Activated naive CD4-positive, alpha-beta T cell treated with anti-CD3 and anti-CD28 coated beads, Interleukin-2, amount 50 U/mL, for 72 hours (primary cell): ENCODE results near the gene RTF2. TPM values are rescaled to one million over a fixed set of nuclear protein-coding genes. Genes with fewer than 3 reads are reported as not detected.
A peak's percentile ranks its signal among the peaks of the same experiment; 100 is the strongest.

Experiments
- ATAC-seq, 2 donors: fragments of 150-1000 bp; cut with Tn5 transposase; 2 replicates each; pipeline ENCODE4 v1.10.0; 2021; ENCODE audit warnings: mild to moderate bottlenecking in 2 of 2, moderate library complexity in 2 of 2
- DNase-seq, 2 donors: peaks; one replicate each; pipeline ENCODE4 v3.0.0; 2021 to 2022; ENCODE audit warnings: low spot score in 2 of 2
- H3K27ac Mint-ChIP-seq, 2 donors: one replicate each; pipeline ENCODE4 v1.8.0; 2022; ENCODE audit warnings: mild to moderate bottlenecking in 2 of 2, mixed read lengths in 2 of 2
- H3K36me3 Mint-ChIP-seq, 2 donors: one replicate each; pipeline ENCODE4 v1.8.0; 2022; ENCODE audit warnings: mixed read lengths in 2 of 2
- H3K9me3 Mint-ChIP-seq, 2 donors: one replicate each; pipeline ENCODE4 v1.8.0; 2022; ENCODE audit warnings: mixed read lengths in 2 of 2
- total RNA-seq, 2 donors: library from RNA; stranded (reverse); gene quantifications; one replicate each; pipeline ENCODE4 v1.2.3, GENCODE V29; 2022

RTF2 gene
- total RNA-seq, 2 donors from 2014 or later: 75.8 to 85.5 TPM

GRCh38 chr20:56453352-56453751 lies 15.1 kb upstream of the RTF2 start:
- DNase-seq (no peak), ATAC-seq (no peak)
- H3K27ac Mint-ChIP-seq: peak overlapping the region in 1 of 2 donors; percentile 82
- H3K9me3 Mint-ChIP-seq: no peaks in the 10 kb centered on the region
- peaks cover 5 to 11% of the 10 kb centered on the region in 2 donors for H3K36me3 Mint-ChIP-seq

- Mint-ChIP-seq H3K27ac (peak overlapping the region in 1 of 2 donors; percentile 93), H3K9me3 (no peaks in the 10 kb centered on the region), H3K36me3 (peaks cover 5 to 11% of the 10 kb centered on the region in 2 donors)
- DNase-seq (peak in 1 of 2 donors; percentile 39), ATAC-seq (peak in 1 of 2 donors; percentile 99)
These were observed 13.7 kb upstream of the RTF2 start for GRCh38 chr20:56454754-56455153.

- ATAC-seq (no peak), DNase-seq (no peak)
- Mint-ChIP-seq H3K27ac (peak overlapping the region in 1 of 2 donors; percentile 13), H3K9me3 (no peaks in the 10 kb centered on the region), H3K36me3 (no peaks in the 10 kb centered on the region)
These were observed 10.1 kb upstream of the RTF2 start for GRCh38 chr20:56458206-56458821.

- Mint-ChIP-seq H3K27ac (peak overlapping the region in 1 of 2 donors; percentile 20), H3K36me3 (no peaks in the 10 kb centered on the region), H3K9me3 (no peaks in the 10 kb centered on the region)
- ATAC-seq (peak; percentile 47 to 59), DNase-seq (no peak)
These were observed 8.0 kb upstream of the RTF2 start for GRCh38 chr20:56460459-56460858.

GRCh38 chr20:56461576-56461975 lies 6.9 kb upstream of the RTF2 start:
- no peak for DNase-seq
- ATAC-seq: no peak
- peak overlapping the region in 1 of 2 donors; percentile 20 for H3K27ac Mint-ChIP-seq
- H3K9me3 Mint-ChIP-seq: no peaks in the 10 kb centered on the region
- H3K36me3 Mint-ChIP-seq: no peaks in the 10 kb centered on the region

- peaks cover 1 to 2% of the 10 kb centered on the region in 2 donors for H3K36me3 Mint-ChIP-seq
- no peaks in the 10 kb centered on the region for H3K9me3 Mint-ChIP-seq
- DNase-seq (no peak), ATAC-seq (no peak)
- H3K27ac Mint-ChIP-seq: no peak overlapping the region
These were observed 5.0 kb upstream of the RTF2 start for GRCh38 chr20:56463428-56463827.

GRCh38 chr20:56465997-56466396 lies 2.4 kb upstream of the RTF2 start:
- Mint-ChIP-seq H3K27ac (no peak overlapping the region), H3K9me3 (no peaks in the 10 kb centered on the region), H3K36me3 (peaks cover 5 to 11% of the 10 kb centered on the region in 2 donors)
- ATAC-seq: no peak
- DNase-seq: no peak

GRCh38 chr20:56467968-56468315 lies 485 bp upstream of the RTF2 start:
- H3K27ac Mint-ChIP-seq: peak overlapping the region; percentile 97 to 100
- ATAC-seq: peak; percentile 1 to 8
- DNase-seq: no peak
- H3K36me3 Mint-ChIP-seq: peaks cover 5 to 11% of the 10 kb centered on the region in 2 donors
- no peaks in the 10 kb centered on the region for H3K9me3 Mint-ChIP-seq

GRCh38 chr20:56469077-56469449 lies 636 bp downstream of the RTF2 start:
- H3K36me3 Mint-ChIP-seq: peaks cover 5 to 11% of the 10 kb centered on the region in 2 donors
- no peak for ATAC-seq
- no peak for DNase-seq

GRCh38 chr20:56483970-56484369 lies 15.5 kb downstream of the RTF2 start:
- Mint-ChIP-seq H3K9me3 (no peaks in the 10 kb centered on the region), H3K36me3 (peaks cover 8 to 11% of the 10 kb centered on the region in 2 donors), H3K27ac (peak overlapping the region; percentile 21 to 97)
- DNase-seq (no peak), ATAC-seq (no peak)

More at GRCh38 chr20:56469077-56469449, 636 bp downstream of the RTF2 start:
- H3K27ac Mint-ChIP-seq: peak overlapping the region; percentile 91 to 97
- H3K9me3 Mint-ChIP-seq: no peaks in the 10 kb centered on the region

- ATAC-seq (no peak), DNase-seq (no peak)
- peak overlapping the region in 1 of 2 donors; percentile 33 for H3K27ac Mint-ChIP-seq
- H3K9me3 Mint-ChIP-seq: no peaks in the 10 kb centered on the region
- peaks cover 8 to 16% of the 10 kb centered on the region in 2 donors for H3K36me3 Mint-ChIP-seq
These were observed 18.8 kb downstream of the RTF2 start for GRCh38 chr20:56487216-56487615.

- peaks cover 8 to 16% of the 10 kb centered on the region in 2 donors for H3K36me3 Mint-ChIP-seq
These were observed 20.1 kb downstream of the RTF2 start for GRCh38 chr20:56488566-56488965.

GRCh38 chr20:56501116-56501515 lies 32.7 kb downstream of the RTF2 start:
- Mint-ChIP-seq H3K9me3 (no peaks in the 10 kb centered on the region), H3K36me3 (peaks cover 13 to 16% of the 10 kb centered on the region in 2 donors), H3K27ac (no peak overlapping the region)
- ATAC-seq: no peak
- DNase-seq: no peak

More at GRCh38 chr20:56488566-56488965, 20.1 kb downstream of the RTF2 start:
- DNase-seq (no peak), ATAC-seq (no peak)
- Mint-ChIP-seq H3K27ac (no peak overlapping the region), H3K9me3 (no peaks in the 10 kb centered on the region)

GRCh38 chr20:56503916-56504315 lies 35.5 kb downstream of the RTF2 start:
- Mint-ChIP-seq H3K36me3 (no peaks in the 10 kb centered on the region), H3K9me3 (no peaks in the 10 kb centered on the region), H3K27ac (no peak overlapping the region)
- DNase-seq (no peak), ATAC-seq (no peak)

GRCh38 chr20:56504373-56505005 lies 36.1 kb downstream of the RTF2 start:
- Mint-ChIP-seq H3K27ac (no peak overlapping the region), H3K9me3 (no peaks in the 10 kb centered on the region), H3K36me3 (no peaks in the 10 kb centered on the region)
- DNase-seq (peak in 1 of 2 donors; percentile 45), ATAC-seq (peak; percentile 36 to 60)

GRCh38 chr20:56506103-56506502 lies 37.7 kb downstream of the RTF2 start:
- DNase-seq (no peak), ATAC-seq (no peak)
- Mint-ChIP-seq H3K27ac (no peak overlapping the region), H3K36me3 (no peaks in the 10 kb centered on the region), H3K9me3 (no peaks in the 10 kb centered on the region)

GRCh38 chr20:56511926-56512325 lies 43.5 kb downstream of the RTF2 start:
- H3K36me3 Mint-ChIP-seq: peaks cover 0 to 18% of the 10 kb centered on the region in 2 donors
- H3K27ac Mint-ChIP-seq: peak overlapping the region in 1 of 2 donors; percentile 12
- ATAC-seq: no peak
- H3K9me3 Mint-ChIP-seq: no peaks in the 10 kb centered on the region
- no peak for DNase-seq
